ENCODE data around the gene IFNGR1.
A peak's percentile ranks its signal among the peaks of the same experiment; 100 is the strongest.

- TF ChIP-seq EP300 (IDR thresholded peaks at IDR 0.05; ENCODE audit: low read depth in 2 of 2, low read length in 2 of 2) (peak in 1 of 2 experiments; percentile 34; a peak in 1 of 4 replicates), EP300 (CRISPR knock-in tag; IDR thresholded peaks at IDR 0.05; ENCODE audit: borderline replicate concordance) (no peak), NBN (conservative IDR thresholded peaks at IDR 0.05) (no peak)
- TF ChIP-seq, protein P1, sequence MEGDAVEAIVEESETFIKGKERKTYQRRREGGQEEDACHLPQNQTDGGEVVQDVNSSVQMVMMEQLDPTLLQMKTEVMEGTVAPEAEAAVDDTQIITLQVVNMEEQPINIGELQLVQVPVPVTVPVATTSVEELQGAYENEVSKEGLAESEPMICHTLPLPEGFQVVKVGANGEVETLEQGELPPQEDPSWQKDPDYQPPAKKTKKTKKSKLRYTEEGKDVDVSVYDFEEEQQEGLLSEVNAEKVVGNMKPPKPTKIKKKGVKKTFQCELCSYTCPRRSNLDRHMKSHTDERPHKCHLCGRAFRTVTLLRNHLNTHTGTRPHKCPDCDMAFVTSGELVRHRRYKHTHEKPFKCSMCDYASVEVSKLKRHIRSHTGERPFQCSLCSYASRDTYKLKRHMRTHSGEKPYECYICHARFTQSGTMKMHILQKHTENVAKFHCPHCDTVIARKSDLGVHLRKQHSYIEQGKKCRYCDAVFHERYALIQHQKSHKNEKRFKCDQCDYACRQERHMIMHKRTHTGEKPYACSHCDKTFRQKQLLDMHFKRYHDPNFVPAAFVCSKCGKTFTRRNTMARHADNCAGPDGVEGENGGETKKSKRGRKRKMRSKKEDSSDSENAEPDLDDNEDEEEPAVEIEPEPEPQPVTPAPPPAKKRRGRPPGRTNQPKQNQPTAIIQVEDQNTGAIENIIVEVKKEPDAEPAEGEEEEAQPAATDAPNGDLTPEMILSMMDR (CRISPR knock-in tag; IDR thresholded peaks at IDR 0.05) = no peak
- TF ChIP-seq, protein P2, sequence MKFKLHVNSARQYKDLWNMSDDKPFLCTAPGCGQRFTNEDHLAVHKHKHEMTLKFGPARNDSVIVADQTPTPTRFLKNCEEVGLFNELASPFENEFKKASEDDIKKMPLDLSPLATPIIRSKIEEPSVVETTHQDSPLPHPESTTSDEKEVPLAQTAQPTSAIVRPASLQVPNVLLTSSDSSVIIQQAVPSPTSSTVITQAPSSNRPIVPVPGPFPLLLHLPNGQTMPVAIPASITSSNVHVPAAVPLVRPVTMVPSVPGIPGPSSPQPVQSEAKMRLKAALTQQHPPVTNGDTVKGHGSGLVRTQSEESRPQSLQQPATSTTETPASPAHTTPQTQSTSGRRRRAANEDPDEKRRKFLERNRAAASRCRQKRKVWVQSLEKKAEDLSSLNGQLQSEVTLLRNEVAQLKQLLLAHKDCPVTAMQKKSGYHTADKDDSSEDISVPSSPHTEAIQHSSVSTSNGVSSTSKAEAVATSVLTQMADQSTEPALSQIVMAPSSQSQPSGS (CRISPR knock-in tag; IDR thresholded peaks at IDR 0.05) = no peak
Measured at GRCh38 chr6:137261361-137261760, 42.2 kb upstream of the IFNGR1 start.

All from HepG2 (cell line).